ENCODE data around the gene GAL3ST3.

Gene GAL3ST3

DNA sequence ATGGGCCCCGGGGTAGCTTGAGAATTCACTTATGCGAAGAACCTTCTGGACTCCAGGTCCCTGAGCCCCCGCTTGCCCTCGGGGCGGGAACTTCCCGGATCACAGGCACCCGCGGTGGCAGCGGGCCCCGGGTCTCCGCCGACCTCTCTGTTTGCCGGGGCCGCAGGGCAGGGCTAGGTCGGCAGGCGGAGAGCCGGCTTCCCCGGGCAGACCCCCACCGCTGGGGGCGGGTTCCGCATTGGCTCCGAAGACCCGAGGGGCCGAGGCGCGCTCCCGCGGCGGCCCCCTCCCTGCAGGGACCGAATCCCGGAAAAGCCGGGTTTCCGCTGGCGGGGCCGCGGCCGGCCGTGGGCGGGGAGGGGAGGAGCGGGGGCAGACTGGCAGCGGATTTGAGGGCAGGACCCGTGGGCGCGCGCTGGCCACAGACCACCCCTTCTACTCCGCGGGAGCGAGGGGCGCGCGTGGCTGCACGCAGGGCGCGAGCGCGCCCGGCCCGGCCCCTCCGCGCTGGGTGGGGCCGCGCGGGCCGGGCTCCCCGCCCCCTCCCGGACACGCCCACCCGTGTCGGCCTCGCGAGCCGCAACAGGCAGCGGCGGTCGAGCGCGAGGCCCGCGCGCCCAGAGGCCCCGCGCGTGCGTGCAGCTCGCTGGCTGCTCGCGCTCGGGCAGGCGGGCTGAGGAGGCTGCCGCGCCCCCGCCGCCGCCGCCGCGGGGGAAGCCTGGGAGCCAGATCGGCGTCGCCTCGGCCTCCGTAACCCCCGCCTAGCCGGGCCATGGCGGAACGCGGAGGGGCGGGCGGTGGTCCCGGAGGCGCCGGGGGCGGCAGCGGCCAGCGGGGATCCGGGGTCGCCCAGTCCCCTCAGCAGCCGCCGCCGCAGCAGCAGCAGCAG, 21.0 kb upstream of the GAL3ST3 start, which contains the start of gene PACS1:
TSS of gene PACS1 (plus strand) at position 558 of the 889 bp plus-strand sequence. CDS start at position 773, 215 bp downstream.
- peak; percentile 83 for DNase-seq (ENCODE audit: low read depth)

DNA sequence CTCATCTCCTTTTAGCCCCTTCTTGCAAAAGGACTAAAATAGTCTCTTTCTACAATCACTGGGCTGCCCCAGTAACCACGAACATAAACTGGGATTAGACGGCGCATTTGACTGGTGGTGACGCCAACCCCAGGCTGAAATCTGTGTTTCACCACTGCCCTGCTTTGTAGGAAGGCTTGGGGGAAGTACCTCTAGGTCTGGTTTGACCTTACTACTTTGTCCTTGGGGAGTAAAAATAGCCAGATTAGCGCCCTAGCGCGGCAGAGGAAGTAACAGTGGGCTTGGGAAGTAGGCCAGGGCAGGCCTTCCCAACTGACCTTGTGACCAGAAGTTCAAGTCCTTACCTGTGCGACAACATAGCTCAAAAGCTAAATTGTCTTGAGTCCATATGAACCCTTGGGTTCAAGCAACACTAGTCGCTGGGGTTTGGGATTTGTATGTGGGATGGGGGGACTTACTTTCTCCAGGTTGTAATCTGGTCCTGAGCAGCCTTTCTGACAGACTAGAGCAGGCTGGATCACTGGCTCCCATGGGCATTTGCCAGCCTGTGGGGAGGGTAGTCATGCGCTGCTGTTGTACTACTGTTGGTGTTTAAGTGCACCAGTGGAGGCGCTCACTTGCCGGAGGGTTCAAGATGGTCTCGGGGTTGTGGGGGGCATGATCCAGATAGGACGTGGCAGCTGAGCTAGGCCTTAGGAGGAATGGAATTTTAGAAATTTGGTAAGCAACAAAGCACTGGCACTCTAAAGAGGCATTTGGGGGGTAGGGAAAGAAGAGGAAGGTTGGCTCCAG, 20.2 kb upstream of the GAL3ST3 start:
- DNase-seq (ENCODE audit: low read depth): peak; percentile 97

- peak; percentile 68 for DNase-seq (ENCODE audit: low read depth)
These were observed 19.3 kb upstream of the GAL3ST3 start for GRCh38 chr11:66068154-66068821.

GRCh38 chr11:66067640-66068039, 18.7 kb upstream of the GAL3ST3 start:
- DNase-seq (ENCODE audit: low read depth): no peak

DNA sequence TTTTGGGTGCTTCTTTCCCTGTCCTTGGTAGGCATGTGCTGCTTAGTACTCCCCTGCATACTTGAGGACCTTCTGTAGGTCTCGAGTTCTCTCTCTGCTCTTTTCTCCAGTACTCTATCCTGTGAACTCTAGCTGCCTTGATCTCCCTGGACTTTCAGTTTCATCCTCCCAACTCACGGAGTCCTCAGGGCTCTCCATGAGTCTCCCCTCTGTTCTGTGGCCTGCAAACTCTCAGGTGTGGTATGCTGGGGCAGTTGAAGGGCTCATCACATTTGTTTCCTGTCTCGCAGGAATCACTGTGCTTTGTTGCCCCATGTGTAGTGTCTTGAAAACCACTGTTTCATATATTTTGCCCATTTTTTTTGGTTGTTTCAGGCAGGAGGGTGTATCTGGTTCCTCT, 17.8 kb upstream of the GAL3ST3 start:
- DNase-seq (ENCODE audit: low read depth): no peak

- no peak for DNase-seq (ENCODE audit: low read depth)
These were observed 15.6 kb upstream of the GAL3ST3 start for GRCh38 chr11:66064571-66064970.

GRCh38 chr11:66063900-66064299, 14.9 kb upstream of the GAL3ST3 start:
- no peak for DNase-seq (ENCODE audit: low read depth)

- no peak for DNase-seq (ENCODE audit: low read depth)
These were observed 13.4 kb upstream of the GAL3ST3 start for GRCh38 chr11:66062408-66062807.

DNA sequence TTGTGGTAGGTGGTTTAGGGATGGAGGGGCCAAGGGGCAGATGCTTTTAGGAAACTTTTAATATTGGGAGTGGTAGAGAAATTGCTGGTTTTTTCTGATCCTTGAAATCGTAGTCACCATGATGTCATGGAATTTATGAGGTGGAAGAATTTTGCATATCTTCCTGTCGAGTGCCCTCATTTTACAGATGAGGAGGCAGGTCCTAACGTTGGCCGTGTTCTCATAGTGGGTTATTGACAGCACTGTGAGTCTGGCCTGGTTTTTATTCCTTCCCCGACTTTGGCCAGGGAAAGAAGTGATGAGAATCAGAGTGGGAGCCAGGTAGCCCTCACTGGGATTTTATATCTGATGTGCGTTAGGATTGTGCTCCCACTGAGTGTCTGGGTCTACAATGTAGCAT, 12.3 kb upstream of the GAL3ST3 start:
- no peak for DNase-seq (ENCODE audit: low read depth)

DNA sequence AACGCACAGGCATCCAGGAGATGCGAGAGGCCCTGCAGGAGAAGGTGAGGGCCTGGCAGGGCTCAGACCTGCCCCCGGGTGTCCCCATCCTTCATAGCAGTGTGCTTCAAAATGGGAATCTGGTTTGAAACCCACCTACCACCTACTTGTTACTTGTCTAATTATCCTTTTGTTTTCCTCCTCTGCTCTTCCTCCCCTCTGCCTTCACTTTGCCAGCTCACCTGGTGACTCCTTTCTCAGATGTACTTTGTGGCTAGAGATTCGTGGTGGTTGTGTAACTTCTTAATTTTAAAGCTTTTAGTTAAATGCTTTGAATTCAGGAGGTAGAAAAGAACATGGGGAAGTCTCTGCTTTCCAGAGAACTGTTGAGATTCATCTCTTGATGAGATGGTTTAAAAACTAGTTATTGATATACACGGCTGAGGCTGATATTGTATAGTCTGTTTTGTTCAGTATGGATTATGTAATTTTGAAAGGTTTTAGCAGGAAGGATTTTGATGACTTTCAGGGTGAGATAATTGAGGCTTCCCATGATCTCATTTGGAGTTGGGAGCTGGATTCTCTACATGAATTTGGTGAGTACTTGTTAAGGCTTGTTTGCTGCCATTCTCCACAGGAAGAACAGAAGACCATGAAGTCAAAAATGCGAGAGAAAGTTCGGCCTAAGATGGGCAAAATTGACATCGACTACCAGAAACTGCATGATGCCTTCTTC, 11.2 kb upstream of the GAL3ST3 start:
- no peak for DNase-seq (ENCODE audit: low read depth)

- DNase-seq (ENCODE audit: low read depth): no peak
These were observed 7.5 kb upstream of the GAL3ST3 start for GRCh38 chr11:66056501-66056900.

- DNase-seq (ENCODE audit: low read depth): no peak
These were observed 6.1 kb upstream of the GAL3ST3 start for GRCh38 chr11:66055021-66055420.

- no peak for DNase-seq (ENCODE audit: low read depth)
These were observed 3.7 kb upstream of the GAL3ST3 start for GRCh38 chr11:66052664-66052982.

DNA sequence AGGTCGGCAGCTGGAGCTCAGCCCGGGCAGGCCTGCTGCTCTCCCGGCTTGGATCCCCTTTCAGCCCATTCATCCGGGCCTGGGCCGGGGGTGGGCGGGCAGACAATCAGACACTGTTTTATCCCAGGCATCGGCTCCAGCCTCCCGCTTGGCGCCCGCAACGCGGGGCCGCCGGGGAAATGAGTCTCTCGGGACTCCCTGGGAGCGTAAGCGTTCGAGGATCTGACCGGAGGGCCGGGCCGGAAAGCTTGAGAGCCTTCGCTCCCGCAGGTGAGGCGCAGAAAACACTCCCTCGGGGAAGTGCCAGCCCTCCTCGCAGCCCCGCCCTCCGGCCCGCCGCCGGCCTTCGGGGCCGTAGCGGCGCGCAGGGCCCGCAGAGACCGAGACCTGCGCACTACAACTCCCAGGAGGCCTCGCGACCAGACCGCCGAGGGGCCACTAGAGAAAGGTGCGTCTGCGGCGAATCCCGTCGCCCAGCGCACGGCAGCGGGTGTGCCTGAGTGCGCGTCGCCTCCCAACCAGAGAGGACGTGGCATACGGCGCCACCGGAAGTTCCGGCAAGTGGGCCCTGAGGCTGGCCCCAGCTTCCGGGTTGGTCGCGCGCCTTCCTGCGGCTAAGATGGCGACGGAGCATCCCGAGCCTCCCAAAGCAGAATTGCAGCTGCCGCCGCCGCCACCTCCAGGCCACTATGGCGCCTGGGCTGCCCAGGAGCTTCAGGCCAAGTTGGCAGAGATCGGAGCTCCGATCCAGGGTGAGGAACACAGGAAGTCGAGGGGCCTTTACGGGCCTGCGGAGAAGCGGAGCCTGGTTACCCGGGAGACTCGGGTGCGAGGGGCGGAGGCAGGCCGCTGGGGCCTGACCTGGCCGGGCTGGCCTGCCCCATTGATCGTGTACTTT, 3.1 kb upstream of the GAL3ST3 start, which contains the start of gene SF3B2:
TSS of gene SF3B2 (plus strand) at position 599 of the 898 bp plus-strand sequence. CDS start at position 620, 21 bp downstream.
- DNase-seq (ENCODE audit: low read depth): peak; percentile 99

GRCh38 chr11:66051371-66051765, 2.4 kb upstream of the GAL3ST3 start:
- no peak for DNase-seq (ENCODE audit: low read depth)

GRCh38 chr11:66050581-66051231, 1.7 kb upstream of the GAL3ST3 start:
- DNase-seq (ENCODE audit: low read depth): no peak

DNA sequence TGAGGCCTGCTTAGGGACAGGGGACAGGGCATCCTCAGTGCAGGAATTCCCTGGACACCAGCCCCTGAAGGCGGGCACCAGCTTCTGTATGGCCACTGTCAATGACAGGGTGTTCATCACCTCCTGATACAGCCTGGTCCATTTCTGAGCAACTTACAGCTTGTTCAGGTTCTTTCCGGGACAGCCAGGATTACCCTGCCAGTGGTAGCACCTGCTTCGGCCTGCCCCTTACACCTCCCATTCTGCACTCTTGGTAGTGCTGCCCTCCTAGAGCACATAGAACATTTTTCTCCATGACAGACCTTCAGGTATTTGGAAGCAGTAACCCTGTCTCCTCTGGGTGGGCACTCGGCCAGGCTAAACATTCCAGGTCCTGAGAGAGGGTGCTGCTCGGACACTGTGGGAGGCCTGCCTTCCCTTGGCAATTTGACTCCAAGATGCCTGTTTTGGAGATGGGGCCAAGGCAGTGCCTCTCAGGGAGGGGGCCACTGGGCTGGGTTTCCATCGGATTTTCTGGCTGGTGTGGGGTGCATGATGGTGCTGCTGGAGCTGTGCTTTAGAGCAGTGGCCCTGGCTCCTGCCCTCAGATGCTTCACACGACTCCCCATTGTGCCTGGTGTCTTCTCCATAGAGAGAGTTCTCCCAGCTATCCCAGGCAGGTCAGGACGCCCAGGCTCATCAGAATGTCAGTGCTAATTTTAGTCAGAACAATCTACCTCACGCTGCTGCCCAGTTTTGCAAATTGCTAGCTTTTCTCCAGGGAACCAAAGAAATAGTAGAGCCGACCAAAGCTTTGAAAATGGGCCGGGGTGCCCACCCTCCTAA, 1.2 kb downstream of the GAL3ST3 start:
- DNase-seq (ENCODE audit: low read depth): no peak

DNA sequence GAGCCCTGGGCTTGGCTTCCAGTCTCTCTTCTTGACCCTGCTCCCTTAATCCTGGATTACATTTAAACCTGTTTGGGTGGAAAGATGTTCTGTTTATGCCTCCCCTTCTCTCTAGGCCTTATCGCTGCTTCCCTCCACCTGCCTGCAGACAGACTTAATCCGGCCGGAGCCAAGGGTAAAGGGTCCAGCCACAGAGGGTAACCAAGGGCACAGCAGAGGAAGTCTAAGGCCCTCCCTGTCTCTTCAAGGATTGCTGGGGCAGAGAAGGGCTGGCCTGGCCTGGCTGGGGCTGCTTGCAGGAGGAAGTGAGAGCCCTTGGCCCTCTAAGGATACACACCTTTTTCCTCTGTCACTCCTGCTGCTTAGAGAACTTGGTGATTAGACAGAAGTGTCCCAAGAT, 2.1 kb downstream of the GAL3ST3 start:
- no peak for DNase-seq (ENCODE audit: low read depth)

GRCh38 chr11:66045177-66045639, 3.8 kb downstream of the GAL3ST3 start:
- peak; percentile 57 for DNase-seq (ENCODE audit: low read depth)
